Neural cell (in vitro differentiated cells): ENCODE results near the gene SKAP1. TPM values are rescaled to one million over a fixed set of nuclear protein-coding genes. Genes with fewer than 3 reads are reported as not detected.

Experiments
- H2AFZ ChIP-seq: fragments of 200-600, 300-800 bp; sonication (generic), shearing (Covaris generic); 2 replicates; pipeline ENCODE4 v1.6.0; 2014; ENCODE audit warnings: low read depth, mild to moderate bottlenecking, antibody characterized with exemption, low read length, moderate library complexity
- H3F3A ChIP-seq: fragments of 200-600 bp; shearing (Covaris generic); 2 replicates; pipeline ENCODE4 v1.6.1; 2016; ENCODE audit warnings: mild to moderate bottlenecking, moderate library complexity, mixed read lengths, antibody characterized with exemption, low read length; ENCODE audit not compliant: insufficient read depth, poor library complexity, severe bottlenecking
- H3K27ac ChIP-seq: fragments of 200-600, 300-800 bp; sonication (generic), shearing (Covaris generic); 2 replicates; pipeline ENCODE4 v1.5.1; 2014; ENCODE audit warnings: mild to moderate bottlenecking, low read length, moderate library complexity
- H3K27me3 ChIP-seq: fragments of 300-800, 200-600 bp; sonication (generic), shearing (Covaris generic); 2 replicates; pipeline ENCODE4 v1.6.0; 2014; ENCODE audit warnings: mild to moderate bottlenecking, low read depth, low read length, moderate library complexity; ENCODE audit not compliant: insufficient read depth
- H3K36me3 ChIP-seq: fragments of 300-800, 200-600 bp; sonication (generic), shearing (Covaris generic); 2 replicates; pipeline ENCODE4 v1.5.1; 2014; ENCODE audit warnings: mild to moderate bottlenecking, antibody characterized with exemption, low read length, moderate library complexity; ENCODE audit not compliant: insufficient read depth
- H3K4me2 ChIP-seq: fragments of 300-800, 200-600 bp; sonication (generic), shearing (Covaris generic); 2 replicates; pipeline ENCODE4 v1.6.0; 2014; ENCODE audit warnings: mild to moderate bottlenecking, low read length
- H3K4me3 ChIP-seq: fragments of 300-800, 200-600 bp; sonication (generic), shearing (Covaris generic); 2 replicates; pipeline ENCODE4 v1.5.1; 2014; ENCODE audit warnings: mild to moderate bottlenecking, low read length, moderate library complexity
- H3K79me2 ChIP-seq: fragments of 200-600 bp; shearing (Covaris generic); replicated peaks from 2 replicates; pipeline ENCODE4 v1.6.0; 2014; ENCODE audit warnings: mild to moderate bottlenecking, low read length, moderate library complexity; ENCODE audit not compliant: insufficient read depth
- H3K9ac ChIP-seq: fragments of 300-800, 200-600 bp; sonication (generic), shearing (Covaris generic); 2 replicates; pipeline ENCODE4 v1.6.1; 2016; ENCODE audit warnings: mild to moderate bottlenecking, low read length, mixed read lengths
- H3K9me2 ChIP-seq: fragments of 200-600 bp; shearing (Covaris generic); 2 replicates; pipeline ENCODE4 v1.6.1; 2016; ENCODE audit warnings: mild to moderate bottlenecking, low read length, mixed read lengths; ENCODE audit not compliant: insufficient read depth
- H3K9me3 ChIP-seq: fragments of 200-600, 300-800 bp; sonication (generic), shearing (Covaris generic); 2 replicates; pipeline ENCODE4 v1.6.1; 2016; ENCODE audit warnings: mild to moderate bottlenecking, mixed run types, low read length, moderate library complexity, mixed read lengths
- H4K20me1 ChIP-seq: fragments of 200-600 bp; shearing (Covaris generic); 2 replicates; pipeline ENCODE4 v1.6.1; 2016; ENCODE audit warnings: mild to moderate bottlenecking, mixed run types; ENCODE audit not compliant: insufficient read depth
- CTCF ChIP-seq: fragments of 450-650 bp; IDR thresholded peaks from 2 replicates; pipeline ENCODE4 v1.5.1; 2014; ENCODE audit warnings: antibody characterized with exemption, mild to moderate bottlenecking, moderate library complexity; ENCODE audit not compliant: poor library complexity, severe bottlenecking
- EP300 ChIP-seq: fragments of 450-650 bp; conservative IDR thresholded peaks from 2 replicates; pipeline ENCODE4 v1.6.1; 2014; ENCODE audit warnings: antibody characterized with exemption, mild to moderate bottlenecking, moderate library complexity; ENCODE audit not compliant: poor library complexity, severe bottlenecking
- EZH2 ChIP-seq: fragments of 200-600, 300-800 bp; shearing (Covaris generic), sonication (generic); IDR thresholded peaks from 2 replicates; pipeline ENCODE4 v1.6.1; 2014; ENCODE audit warnings: antibody characterized with exemption, low read length, borderline replicate concordance, mild to moderate bottlenecking; ENCODE audit not compliant: insufficient read depth, poor library complexity, severe bottlenecking
- MXI1 ChIP-seq: fragments of 450-650 bp; conservative IDR thresholded peaks from 2 replicates; pipeline ENCODE4 v1.6.1; 2014; ENCODE audit warnings: antibody characterized with exemption, mild to moderate bottlenecking; ENCODE audit not compliant: poor library complexity, severe bottlenecking
- POLR2AphosphoS5 ChIP-seq: IDR thresholded peaks from 2 replicates; pipeline ENCODE4 v1.6.1; 2012
- RAD21 ChIP-seq: fragments of 450-650 bp; conservative IDR thresholded peaks from 2 replicates; pipeline ENCODE4 v1.6.1; 2014; ENCODE audit warnings: antibody characterized with exemption, mild to moderate bottlenecking, moderate library complexity
- REST ChIP-seq: IDR thresholded peaks from 2 replicates; pipeline ENCODE4 v1.6.1; 2012; ENCODE audit warnings: borderline replicate concordance
- SMC3 ChIP-seq: fragments of 450-650 bp; conservative IDR thresholded peaks from 2 replicates; pipeline ENCODE4 v1.6.1; 2014; ENCODE audit warnings: antibody characterized with exemption, mild to moderate bottlenecking, moderate library complexity; ENCODE audit not compliant: poor library complexity
- TAF1 ChIP-seq: IDR thresholded peaks from 2 replicates; pipeline ENCODE4 v1.6.1; 2012; ENCODE audit warnings: low read depth
- polyA plus RNA-seq: library from polyadenylated mRNA; depleted of rRNA; stranded (reverse); fragments of >200 nt; gene quantifications from 2 replicates; pipeline ENCODE4 v1.2.3, GENCODE V29; 2014

SKAP1 gene
- polyA plus RNA-seq, 1 donor from 2014 or later = 0.63 TPM

GRCh38 chr17:48153691-48154358 is 276.2 kb downstream of the SKAP1 start:
- Histone ChIP-seq H3K27me3 (no peaks in the 10 kb centered on the region), H3K27ac (no peak overlapping the region)

GRCh38 chr17:48152289-48152688 is 277.7 kb downstream of the SKAP1 start:
- Histone ChIP-seq H4K20me1 (no peaks in the 10 kb centered on the region), H3K9me2 (no peaks in the 10 kb centered on the region), H3K9me3 (no peaks in the 10 kb centered on the region), H3K27me3 (no peaks in the 10 kb centered on the region), H3K36me3 (no peaks in the 10 kb centered on the region), H3K9ac (no peak overlapping the region), H3K27ac (no peak overlapping the region), H2AFZ (no peak overlapping the region), H3K79me2 (no peaks in the 10 kb centered on the region), H3K4me2 (no peak overlapping the region), H3F3A (no peaks in the 10 kb centered on the region), H3K4me3 (no peak overlapping the region)
- TF ChIP-seq EP300 = no peak
- no peak for TF ChIP-seq POLR2AphosphoS5
- TF ChIP-seq RAD21 = no peak
- no peak for TF ChIP-seq MXI1
- TF ChIP-seq REST = no peak
- no peak for TF ChIP-seq CTCF

More at GRCh38 chr17:48153691-48154358, 276.2 kb downstream of the SKAP1 start:
- H3K36me3 ChIP-seq = no peaks in the 10 kb centered on the region
- H3K9me3 ChIP-seq = no peaks in the 10 kb centered on the region
- H2AFZ ChIP-seq = no peak overlapping the region
- TF ChIP-seq TAF1 (no peak), RAD21 (peak; percentile 81), CTCF (peak; percentile 74), POLR2AphosphoS5 (no peak), REST (no peak), SMC3 (peak; percentile 76), MXI1 (no peak), EP300 (no peak), EZH2 (no peak)
- H3K4me2 ChIP-seq = no peak overlapping the region
- no peaks in the 10 kb centered on the region for H3F3A ChIP-seq
- no peaks in the 10 kb centered on the region for H4K20me1 ChIP-seq
- H3K9ac ChIP-seq = no peak overlapping the region
- H3K4me3 ChIP-seq = no peak overlapping the region
- no peaks in the 10 kb centered on the region for H3K79me2 ChIP-seq
- H3K9me2 ChIP-seq = no peaks in the 10 kb centered on the region
